Femur (tissue), 1 donor: ENCODE results near the gene SZRD1.

Source experiments
- DNase-seq: peaks from one replicate; pipeline ENCODE4 v3.0.0-alpha.2; 2017

SZRD1 gene

GRCh38 chr1:16441282-16441665, 74.2 kb downstream of the SZRD1 start:
- no peak for DNase-seq

GRCh38 chr1:16442265-16442664, 75.2 kb downstream of the SZRD1 start:
- no peak for DNase-seq

GRCh38 chr1:16442941-16443340, 75.9 kb downstream of the SZRD1 start:
- DNase-seq: no peak

GRCh38 chr1:16443975-16444770, 77.1 kb downstream of the SZRD1 start:
- no peak for DNase-seq

GRCh38 chr1:16445052-16445451, 78.0 kb downstream of the SZRD1 start:
- no peak for DNase-seq

- DNase-seq: no peak
Measured at GRCh38 chr1:16446116-16446515, 79.1 kb downstream of the SZRD1 start.

- no peak for DNase-seq
Measured at GRCh38 chr1:16447641-16448040, 80.6 kb downstream of the SZRD1 start.
